Activated naive CD8-positive, alpha-beta T cell (primary cell): ENCODE data around the gene OR10J5.
"Not testable (repeated sequence)": the region's sequence is repeated elsewhere in the genome, so short reads cannot be mapped to it uniquely, and the experiment has no call there.

ENCODE experiments used
- H3K27ac Mint-ChIP-seq: one replicate; pipeline ENCODE4 v1.8.0; 2021; ENCODE audit warnings: mixed read lengths
- H3K27me3 Mint-ChIP-seq: one replicate; pipeline ENCODE4 v1.8.0; 2021; ENCODE audit warnings: mixed read lengths
- H3K36me3 Mint-ChIP-seq: one replicate; pipeline ENCODE4 v1.8.0; 2021; ENCODE audit warnings: mixed read lengths
- H3K4me1 Mint-ChIP-seq: one replicate; pipeline ENCODE4 v1.8.0; 2021; ENCODE audit warnings: low read depth, mixed read lengths
- H3K4me3 Mint-ChIP-seq: one replicate; pipeline ENCODE4 v1.8.0; 2021; ENCODE audit warnings: mild to moderate bottlenecking, mixed read lengths
- H3K9me3 Mint-ChIP-seq: one replicate; pipeline ENCODE4 v1.8.0; 2021; ENCODE audit warnings: low read depth, mixed read lengths

OR10J5 gene

GRCh38 chr1:159535907-159536306 lies at the start of gene OR10J5:
OR10J5 (minus strand) TSS chr1:159536007; CDS start chr1:159536007, 0 bp downstream.
- H3K4me1 Mint-ChIP-seq = no peaks in the 10 kb centered on the region
- no peak within 1 kb of the TSS for H3K27ac Mint-ChIP-seq
- no peak within 1 kb of the TSS for H3K4me3 Mint-ChIP-seq
- H3K36me3 Mint-ChIP-seq = no peaks in the 10 kb centered on the region
- H3K27me3 Mint-ChIP-seq = peaks cover 16% of the 10 kb centered on the region
- no peaks in the 10 kb centered on the region for H3K9me3 Mint-ChIP-seq

DNA sequence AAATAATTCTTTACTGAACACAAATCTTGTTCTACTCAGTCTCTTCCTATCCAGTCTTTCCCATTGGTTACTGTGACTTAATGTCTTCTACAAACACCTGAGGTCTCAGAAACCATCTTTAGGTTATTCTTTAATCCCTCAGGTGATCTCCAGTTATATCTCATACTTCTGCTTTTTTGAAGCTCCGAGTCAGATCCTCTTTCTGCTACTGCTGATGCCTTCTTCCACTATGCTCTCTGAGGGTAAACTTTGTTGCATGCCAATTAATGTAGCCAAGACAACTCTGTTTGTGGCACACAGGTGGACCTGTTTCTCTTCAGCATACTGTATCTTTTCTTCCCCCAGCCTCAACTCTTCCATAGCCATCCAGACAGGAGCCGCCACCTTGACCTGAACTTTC lies 48.7 kb upstream of the OR10J5 start:
- H3K27ac Mint-ChIP-seq = no peak overlapping the region
- H3K9me3 Mint-ChIP-seq = no peaks in the 10 kb centered on the region
- H3K4me1 Mint-ChIP-seq = no peaks in the 10 kb centered on the region
- H3K4me3 Mint-ChIP-seq = no peak overlapping the region
- no peaks in the 10 kb centered on the region for H3K36me3 Mint-ChIP-seq
- H3K27me3 Mint-ChIP-seq = peaks cover 22% of the 10 kb centered on the region

DNA sequence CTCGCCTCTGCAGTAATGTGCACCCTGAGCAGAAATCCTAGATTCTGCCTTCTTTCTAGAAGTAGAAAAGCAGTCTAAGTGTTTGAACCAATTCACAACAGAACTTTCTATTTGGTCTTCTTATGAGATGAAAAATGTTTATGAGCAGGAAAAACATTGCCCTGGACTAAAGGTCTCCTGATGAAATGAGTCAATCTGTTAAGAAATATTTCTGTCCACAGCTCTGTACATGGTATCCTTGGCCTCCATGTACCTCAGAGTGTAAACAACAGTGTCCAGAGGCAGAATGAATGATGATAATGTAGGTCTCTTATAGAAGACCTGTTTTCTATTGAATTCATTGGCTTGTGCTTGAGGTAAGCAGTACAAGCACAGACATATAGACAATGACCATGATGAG lies 45.6 kb upstream of the OR10J5 start:
- Mint-ChIP-seq H3K27me3 (peaks cover 29% of the 10 kb centered on the region), H3K27ac (no peak overlapping the region), H3K36me3 (no peaks in the 10 kb centered on the region), H3K9me3 (no peaks in the 10 kb centered on the region), H3K4me1 (no peaks in the 10 kb centered on the region), H3K4me3 (no peak overlapping the region)

DNA sequence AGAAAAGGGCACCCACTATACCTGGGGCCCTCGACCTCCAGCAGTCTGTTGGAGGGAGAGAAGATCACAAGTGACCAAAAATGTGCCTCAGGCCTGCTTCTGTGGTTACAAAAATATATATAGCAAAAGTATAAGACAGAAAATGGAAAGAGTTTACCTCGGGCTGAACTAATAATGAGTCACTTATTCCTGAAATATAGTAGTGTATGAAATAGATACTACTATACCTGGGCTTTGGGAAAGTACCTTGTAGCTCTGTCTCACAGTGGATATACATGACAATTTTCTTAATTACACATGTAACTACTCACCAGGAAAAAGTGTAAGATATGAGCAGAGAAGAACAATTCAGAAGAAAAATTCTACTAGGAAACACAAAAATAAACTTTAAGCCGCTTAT lies 44.5 kb upstream of the OR10J5 start:
- no peak overlapping the region for H3K27ac Mint-ChIP-seq
- peaks cover 30% of the 10 kb centered on the region for H3K27me3 Mint-ChIP-seq
- H3K4me3 Mint-ChIP-seq = no peak overlapping the region
- no peaks in the 10 kb centered on the region for H3K9me3 Mint-ChIP-seq
- H3K36me3 Mint-ChIP-seq = no peaks in the 10 kb centered on the region
- no peaks in the 10 kb centered on the region for H3K4me1 Mint-ChIP-seq

- no peaks in the 10 kb centered on the region for H3K4me1 Mint-ChIP-seq
- H3K27ac Mint-ChIP-seq = no peak overlapping the region
Observed at GRCh38 chr1:159577446-159577845, 41.6 kb upstream of the OR10J5 start.

DNA sequence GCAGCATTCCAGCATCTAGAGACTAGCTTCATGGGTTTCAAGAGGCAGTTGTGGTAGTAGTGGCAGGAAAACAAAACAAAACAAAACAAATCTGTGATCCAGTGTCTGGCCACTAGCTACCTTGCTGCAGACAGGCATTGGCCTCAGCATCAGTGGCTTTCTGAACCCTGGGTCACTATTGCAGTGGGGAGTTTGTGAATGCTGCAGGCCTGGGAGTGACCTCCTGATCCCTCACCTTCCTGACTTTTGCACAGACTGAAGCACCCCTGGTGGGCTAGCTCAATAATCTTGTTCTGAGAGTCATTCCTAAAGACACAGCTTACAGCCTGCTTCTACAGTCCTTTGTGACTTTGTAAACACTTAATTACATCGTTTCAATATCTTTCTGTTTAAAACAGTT lies 26.9 kb upstream of the OR10J5 start:
- H3K4me1 Mint-ChIP-seq = no peaks in the 10 kb centered on the region
- H3K36me3 Mint-ChIP-seq = no peaks in the 10 kb centered on the region
- H3K4me3 Mint-ChIP-seq = no peak overlapping the region
- peaks cover 6% of the 10 kb centered on the region for H3K27me3 Mint-ChIP-seq
- H3K9me3 Mint-ChIP-seq = no peaks in the 10 kb centered on the region
- no peak overlapping the region for H3K27ac Mint-ChIP-seq

More at GRCh38 chr1:159577446-159577845, 41.6 kb upstream of the OR10J5 start:
- Mint-ChIP-seq H3K9me3 (no peaks in the 10 kb centered on the region), H3K4me3 (no peak overlapping the region), H3K27me3 (peaks cover 28% of the 10 kb centered on the region), H3K36me3 (no peaks in the 10 kb centered on the region)

- Mint-ChIP-seq H3K4me3 (no peak overlapping the region), H3K9me3 (no peaks in the 10 kb centered on the region), H3K27ac (no peak overlapping the region), H3K27me3 (peaks cover 6% of the 10 kb centered on the region), H3K4me1 (no peaks in the 10 kb centered on the region), H3K36me3 (no peaks in the 10 kb centered on the region)
Observed at GRCh38 chr1:159561497-159561896, 25.7 kb upstream of the OR10J5 start.

- Mint-ChIP-seq H3K9me3 (no peaks in the 10 kb centered on the region), H3K4me1 (no peaks in the 10 kb centered on the region), H3K27me3 (peaks cover 6% of the 10 kb centered on the region), H3K27ac (no peak overlapping the region), H3K36me3 (no peaks in the 10 kb centered on the region), H3K4me3 (no peak overlapping the region)
Observed at GRCh38 chr1:159560599-159560998, 24.8 kb upstream of the OR10J5 start.

- Mint-ChIP-seq H3K4me1 (no peaks in the 10 kb centered on the region), H3K9me3 (no peaks in the 10 kb centered on the region), H3K36me3 (no peaks in the 10 kb centered on the region), H3K27ac (no peak overlapping the region), H3K4me3 (no peak overlapping the region), H3K27me3 (peaks cover 9% of the 10 kb centered on the region)
Observed at GRCh38 chr1:159556931-159557369, 21.1 kb upstream of the OR10J5 start.

- Mint-ChIP-seq H3K4me1 (no peaks in the 10 kb centered on the region), H3K27ac (no peak overlapping the region), H3K27me3 (peaks cover 12% of the 10 kb centered on the region), H3K4me3 (no peak overlapping the region), H3K9me3 (no peaks in the 10 kb centered on the region), H3K36me3 (no peaks in the 10 kb centered on the region)
Observed at GRCh38 chr1:159554696-159555095, 18.9 kb upstream of the OR10J5 start.

GRCh38 chr1:159554261-159554660 lies 18.5 kb upstream of the OR10J5 start:
- Mint-ChIP-seq H3K36me3 (no peaks in the 10 kb centered on the region), H3K27me3 (peaks cover 10% of the 10 kb centered on the region), H3K9me3 (no peaks in the 10 kb centered on the region), H3K4me3 (no peak overlapping the region), H3K4me1 (no peaks in the 10 kb centered on the region), H3K27ac (no peak overlapping the region)

GRCh38 chr1:159548126-159548525 lies 12.3 kb upstream of the OR10J5 start:
- Mint-ChIP-seq H3K4me3 (no peak overlapping the region), H3K27me3 (peaks cover 14% of the 10 kb centered on the region), H3K9me3 (no peaks in the 10 kb centered on the region), H3K36me3 (no peaks in the 10 kb centered on the region), H3K4me1 (no peaks in the 10 kb centered on the region), H3K27ac (no peak overlapping the region)

DNA sequence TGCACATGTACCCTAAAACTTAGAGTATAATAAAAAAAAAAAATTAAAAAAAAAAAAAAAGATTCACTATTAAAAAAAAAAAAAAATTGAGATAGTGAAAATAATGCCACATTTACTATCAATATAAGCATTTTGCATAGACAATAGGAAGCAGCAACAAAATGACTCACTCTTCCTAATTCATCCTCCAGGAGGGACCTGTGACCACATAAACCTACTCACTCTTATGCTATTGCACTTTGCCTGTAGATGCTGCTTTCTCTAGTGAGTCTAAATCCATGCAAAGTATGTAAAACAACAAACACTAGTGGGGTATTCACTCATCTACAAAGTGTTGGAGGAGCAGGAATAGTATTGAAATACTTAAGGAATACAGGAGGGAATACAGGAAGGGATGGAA lies 2.9 kb downstream of the OR10J5 start:
- no peaks in the 10 kb centered on the region for H3K4me1 Mint-ChIP-seq
- peaks cover 6% of the 10 kb centered on the region for H3K9me3 Mint-ChIP-seq
- peaks cover 12% of the 10 kb centered on the region for H3K27me3 Mint-ChIP-seq
- H3K4me3 Mint-ChIP-seq = no peak overlapping the region
- H3K27ac Mint-ChIP-seq = no peak overlapping the region
- H3K36me3 Mint-ChIP-seq = no peaks in the 10 kb centered on the region

GRCh38 chr1:159524792-159525191 lies 11.0 kb downstream of the OR10J5 start:
- H3K4me1 Mint-ChIP-seq, H3K4me3 Mint-ChIP-seq, H3K36me3 Mint-ChIP-seq, H3K27ac Mint-ChIP-seq, H3K27me3 Mint-ChIP-seq: not testable (repeated sequence)
- peaks cover 12% of the 10 kb centered on the region for H3K9me3 Mint-ChIP-seq

GRCh38 chr1:159510229-159510541 lies 25.6 kb downstream of the OR10J5 start:
- Mint-ChIP-seq H3K4me1 (no peaks in the 10 kb centered on the region), H3K4me3 (no peak overlapping the region), H3K9me3 (peaks cover 17% of the 10 kb centered on the region), H3K27ac (no peak overlapping the region), H3K27me3 (peaks cover 5% of the 10 kb centered on the region), H3K36me3 (peaks cover 3% of the 10 kb centered on the region)

GRCh38 chr1:159509440-159510228 lies 26.2 kb downstream of the OR10J5 start:
- Mint-ChIP-seq H3K27me3 (peaks cover 5% of the 10 kb centered on the region), H3K9me3 (peaks cover 17% of the 10 kb centered on the region), H3K4me1 (no peaks in the 10 kb centered on the region), H3K36me3 (peaks cover 3% of the 10 kb centered on the region), H3K4me3 (no peak overlapping the region), H3K27ac (no peak overlapping the region)
